ENCODE results near the gene XPNPEP3. TPM values are rescaled to one million over a fixed set of nuclear protein-coding genes. Genes with fewer than 3 reads are reported as not detected.

The XPNPEP3 gene
- total RNA-seq, 3 donors from 2014 or later (not counting 1 experiment from before 2014, with no cell fraction given), result 14.8 to 17.8 (median 15.1) TPM

DNA sequence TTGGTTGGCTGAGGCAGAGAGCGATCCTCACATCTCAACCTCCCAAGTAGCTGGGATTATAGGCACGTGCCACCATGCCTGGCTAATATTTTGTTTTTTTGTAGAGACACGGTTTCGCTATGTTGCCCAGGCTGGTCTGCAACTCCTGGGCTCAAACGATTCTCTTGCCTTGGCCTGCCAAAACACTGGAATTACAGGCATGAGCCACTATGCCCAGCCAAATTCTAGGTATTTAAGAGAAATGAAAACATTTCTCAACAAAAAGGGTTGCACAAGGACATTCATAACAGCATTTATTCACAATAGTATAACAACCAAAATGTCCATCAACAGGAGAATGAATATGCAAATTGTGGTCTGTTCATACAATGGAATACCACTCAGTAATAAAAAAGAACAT is 62.5 kb downstream of the XPNPEP3 start:
- Histone ChIP-seq H3K27me3 (ENCODE audit: control insufficient read depth, insufficient read depth, low read length) (no peaks in the 10 kb centered on the region), H3K4me3 (ENCODE audit: low read length) (no peak overlapping the region), H3K36me3 (ENCODE audit: control insufficient read depth, insufficient read depth, low read length) (peaks cover 18% of the 10 kb centered on the region), H3K27ac (ENCODE audit: low read length) (no peak overlapping the region), H3K9me3 (ENCODE audit: control insufficient read depth, insufficient read depth, low read length) (no peaks in the 10 kb centered on the region), H3K4me1 (ENCODE audit: control insufficient read depth, insufficient read depth, low read length) (peaks cover 3% of the 10 kb centered on the region)
- DNase-seq (no peak), ATAC-seq (no peak)
- H3K36me3 Mint-ChIP-seq, result no peaks in the 10 kb centered on the region
- intact Hi-C loops (cut with micrococcal nuclease), result no loop called here
- no peaks in the 10 kb centered on the region for H3K27me3 Mint-ChIP-seq (ENCODE audit: low read depth in 2 of 2)
- H3K4me1 Mint-ChIP-seq, result peaks cover 4 to 8% of the 10 kb centered on the region in 2 donors
- H3K4me3 Mint-ChIP-seq, result no peak overlapping the region
- whole genome bisulfite sequencing (ENCODE audit: insufficient coverage), result 97% methylated on average over 5 of the region's 5 CpGs
- no peaks in the 10 kb centered on the region for H3K9me3 Mint-ChIP-seq
- TF ChIP-seq CTCF (IDR thresholded peaks at IDR 0.05), result no peak
- H3K27ac Mint-ChIP-seq, result no peak overlapping the region

DNA sequence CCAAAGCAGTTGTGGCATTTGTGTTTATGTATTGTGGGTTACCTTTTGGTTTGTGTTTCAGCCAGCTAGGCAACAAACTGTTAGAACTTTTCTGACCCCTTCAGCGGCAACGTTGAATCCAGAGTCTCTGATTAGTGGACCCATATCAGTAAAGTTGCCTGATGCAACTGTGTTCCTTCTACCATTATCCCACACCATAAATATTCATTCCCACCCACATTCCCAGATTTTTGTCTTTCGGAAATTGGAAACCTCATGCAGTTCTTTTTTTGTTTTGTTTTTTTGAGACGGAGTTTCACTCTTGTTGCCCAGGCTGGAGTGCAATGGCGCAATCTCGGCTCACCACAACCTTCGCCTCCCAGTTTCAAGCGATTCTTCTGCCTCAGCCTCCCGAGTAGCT is 63.6 kb downstream of the XPNPEP3 start:
- H3K4me3 Mint-ChIP-seq, result no peak overlapping the region
- no peaks in the 10 kb centered on the region for H3K27me3 Mint-ChIP-seq (ENCODE audit: low read depth in 2 of 2)
- intact Hi-C loops (cut with micrococcal nuclease), result loop anchor here (5.0 to 10.0 kb wide), 3 partner anchors 104 to 382 kb away; partner anchors contain the start of genes EP300 and ZC3H7B
- no peak overlapping the region for H3K27ac Mint-ChIP-seq
- peaks cover 4 to 8% of the 10 kb centered on the region in 2 donors for H3K4me1 Mint-ChIP-seq
- TF ChIP-seq CTCF (IDR thresholded peaks at IDR 0.05), result no peak
- 96% methylated on average over 9 of the region's 9 CpGs for WGBS (ENCODE audit: insufficient coverage)
- Histone ChIP-seq H3K27ac (ENCODE audit: low read length) (no peak overlapping the region), H3K9me3 (ENCODE audit: control insufficient read depth, insufficient read depth, low read length) (no peaks in the 10 kb centered on the region), H3K4me1 (ENCODE audit: control insufficient read depth, insufficient read depth, low read length) (peaks cover 3% of the 10 kb centered on the region), H3K36me3 (ENCODE audit: control insufficient read depth, insufficient read depth, low read length) (peaks cover 27% of the 10 kb centered on the region), H3K27me3 (ENCODE audit: control insufficient read depth, insufficient read depth, low read length) (no peaks in the 10 kb centered on the region), H3K4me3 (ENCODE audit: low read length) (no peak overlapping the region)
- no peaks in the 10 kb centered on the region for H3K36me3 Mint-ChIP-seq
- DNase-seq (no peak), ATAC-seq (no peak)
- no peaks in the 10 kb centered on the region for H3K9me3 Mint-ChIP-seq

- Mint-ChIP-seq H3K4me1 (peaks cover 4 to 8% of the 10 kb centered on the region in 2 donors), H3K9me3 (no peaks in the 10 kb centered on the region), H3K27ac (peak overlapping the region; percentile 37 to 68), H3K27me3 (ENCODE audit: low read depth in 2 of 2) (no peaks in the 10 kb centered on the region), H3K4me3 (no peak overlapping the region), H3K36me3 (no peaks in the 10 kb centered on the region)
- ATAC-seq (peak; percentile 79 to 96 (median 88)), DNase-seq (peak in 1 of 2 donors; percentile 85)
- H3K27me3 ChIP-seq (ENCODE audit: control insufficient read depth, insufficient read depth, low read length), result no peaks in the 10 kb centered on the region
- WGBS (ENCODE audit: insufficient coverage), result 68% methylated on average over 4 of the region's 5 CpGs
- peaks cover 33% of the 10 kb centered on the region for H3K36me3 ChIP-seq (ENCODE audit: control insufficient read depth, insufficient read depth, low read length)
- no peak overlapping the region for H3K27ac ChIP-seq (ENCODE audit: low read length)
- TF ChIP-seq CTCF (IDR thresholded peaks at IDR 0.05), result peak; percentile 79
- peaks cover 3% of the 10 kb centered on the region for H3K4me1 ChIP-seq (ENCODE audit: control insufficient read depth, insufficient read depth, low read length)
- intact Hi-C loops (cut with micrococcal nuclease), result loop anchor here (1.0 to 10.0 kb wide), 5 partner anchors 29 to 380 kb away; partner anchors contain the start of genes EP300, RBX1 and ZC3H7B
- H3K4me3 ChIP-seq (ENCODE audit: low read length), result no peak overlapping the region
- H3K9me3 ChIP-seq (ENCODE audit: control insufficient read depth, insufficient read depth, low read length), result no peaks in the 10 kb centered on the region
Observed at GRCh38 chr22:40922484-40923303, 65.7 kb downstream of the XPNPEP3 start.

Data from natural killer cell (primary cell).